NCI-H2227 treated with DMSO at 0.1 percent for 48 hours (cell line): Measurements from ENCODE around the gene RAB43.
"Not testable (repeated sequence)": the region's sequence is repeated elsewhere in the genome, so short reads cannot be mapped to it uniquely, and the experiment has no call there.

Experiments used
- DNase-seq: peaks from one replicate; lab custom pipeline; 2025; lab: John Stamatoyannopoulos, UW

The RAB43 gene

GRCh38 chr3:129121016-129121791, 400 bp downstream of the RAB43 start:
- DNase-seq, result no peak

GRCh38 chr3:129120254-129121004, 1.2 kb downstream of the RAB43 start:
- DNase-seq, result no peak

GRCh38 chr3:129119365-129120100, 2.1 kb downstream of the RAB43 start:
- peak; percentile 1 for DNase-seq

- DNase-seq, result no peak
Observed at GRCh38 chr3:129118745-129119144, 2.9 kb downstream of the RAB43 start.

- no peak for DNase-seq
Observed at GRCh38 chr3:129117134-129117533, 4.5 kb downstream of the RAB43 start.

GRCh38 chr3:129116482-129116946, 5.1 kb downstream of the RAB43 start:
- no peak for DNase-seq

- DNase-seq, result no peak
Observed at GRCh38 chr3:129114455-129114854, 7.1 kb downstream of the RAB43 start.

GRCh38 chr3:129112308-129113052, 9.1 kb downstream of the RAB43 start:
- DNase-seq, result no peak

GRCh38 chr3:129111076-129111780, 10.4 kb downstream of the RAB43 start:
- not testable (repeated sequence) for DNase-seq

- DNase-seq, result no peak
Observed at GRCh38 chr3:129107793-129108192, 13.8 kb downstream of the RAB43 start.

GRCh38 chr3:129106866-129107565, 14.6 kb downstream of the RAB43 start:
- no peak for DNase-seq

GRCh38 chr3:129106320-129106719, 15.3 kb downstream of the RAB43 start:
- DNase-seq, result no peak

GRCh38 chr3:129105862-129106261, 15.7 kb downstream of the RAB43 start:
- DNase-seq, result no peak

- DNase-seq, result no peak
Observed at GRCh38 chr3:129104498-129105079, 17.0 kb downstream of the RAB43 start.

- no peak for DNase-seq
Observed at GRCh38 chr3:129104051-129104450, 17.6 kb downstream of the RAB43 start.

- DNase-seq, result no peak
Observed at GRCh38 chr3:129103296-129103695, 18.3 kb downstream of the RAB43 start.

- DNase-seq, result no peak
Observed at GRCh38 chr3:129101370-129102138, 20.1 kb downstream of the RAB43 start.

- no peak for DNase-seq
Observed at GRCh38 chr3:129100274-129100673, 21.3 kb downstream of the RAB43 start.

- no peak for DNase-seq
Observed at GRCh38 chr3:129095285-129095684, 26.3 kb downstream of the RAB43 start.
